H1 (cell line): ENCODE data around the gene FGF21. TPM values are rescaled to one million over a fixed set of nuclear protein-coding genes. Genes with fewer than 3 reads are reported as not detected.

Experiments used
- BACH1 ChIP-seq: IDR thresholded peaks from 2 replicates; pipeline ENCODE4 v1.6.1; 2012; ENCODE audit warnings: low read length, improper control_type of control experiment
- KDM4A ChIP-seq: IDR thresholded peaks from one replicate; pipeline ENCODE4 v1.7.1; 2012; ENCODE audit warnings: low read depth, mild to moderate bottlenecking, moderate library complexity, low read length, inconsistent platforms; ENCODE audit not compliant: severe bottlenecking
- KDM5A ChIP-seq: fragments of 200-600 bp; IDR thresholded peaks from 2 replicates; pipeline ENCODE4 v1.7.1; 2012; ENCODE audit warnings: mild to moderate bottlenecking, low read length, inconsistent platforms, mixed read lengths
- SUZ12 ChIP-seq: fragments of 200-600 bp; sonication (generic); IDR thresholded peaks from 2 replicates; pipeline ENCODE4 v1.6.1; 2012; ENCODE audit warnings: mild to moderate bottlenecking, inconsistent platforms, low read length, moderate library complexity, mixed read lengths
- polyA plus RNA-seq, 7 experiments: library from polyadenylated mRNA; depleted of rRNA in 3 of 7; stranded (reverse) in 5 of 7; unstranded in 2 of 7; fragments of >200 nt in 5 of 7; fragments of 200-250 nt in 2 of 7; gene quantifications; 1 replicate in 5 of 7; 2 replicates in 1 of 7; 4 replicates in 1 of 7; pipeline versions ENCODE4 v1.2.1 to v1.2.3, GENCODE V29; 2011 to 2013; ENCODE audit warnings: missing spikeins in 2 of 7, mixed read lengths in 2 of 7
- total RNA-seq: library from RNA; stranded (reverse); fragmentation: NEBNext Ultra II Directional; extraction: Animal tissue kit (Norgen Biotek cat#: 25700); gene quantifications from 2 replicates; pipeline ENCODE4 v1.2.1, GENCODE V29; 2021
- TF ChIP-seq, protein P1 (sequence below): fragments of 300-600 bp; sonication (generic); IDR thresholded peaks from 2 replicates; pipeline ENCODE4 v1.7.1; 2012; ENCODE audit warnings: low read length, moderate library complexity, mild to moderate bottlenecking, inconsistent platforms; ENCODE audit not compliant: insufficient replicate concordance

The FGF21 gene
- total and polyA plus RNA-seq, 2 of the 8 experiments (the other 6 are each of a cell fraction or from before 2014, with no cell fraction given) = 0.48 to 0.80 TPM

- TF ChIP-seq, protein P1, sequence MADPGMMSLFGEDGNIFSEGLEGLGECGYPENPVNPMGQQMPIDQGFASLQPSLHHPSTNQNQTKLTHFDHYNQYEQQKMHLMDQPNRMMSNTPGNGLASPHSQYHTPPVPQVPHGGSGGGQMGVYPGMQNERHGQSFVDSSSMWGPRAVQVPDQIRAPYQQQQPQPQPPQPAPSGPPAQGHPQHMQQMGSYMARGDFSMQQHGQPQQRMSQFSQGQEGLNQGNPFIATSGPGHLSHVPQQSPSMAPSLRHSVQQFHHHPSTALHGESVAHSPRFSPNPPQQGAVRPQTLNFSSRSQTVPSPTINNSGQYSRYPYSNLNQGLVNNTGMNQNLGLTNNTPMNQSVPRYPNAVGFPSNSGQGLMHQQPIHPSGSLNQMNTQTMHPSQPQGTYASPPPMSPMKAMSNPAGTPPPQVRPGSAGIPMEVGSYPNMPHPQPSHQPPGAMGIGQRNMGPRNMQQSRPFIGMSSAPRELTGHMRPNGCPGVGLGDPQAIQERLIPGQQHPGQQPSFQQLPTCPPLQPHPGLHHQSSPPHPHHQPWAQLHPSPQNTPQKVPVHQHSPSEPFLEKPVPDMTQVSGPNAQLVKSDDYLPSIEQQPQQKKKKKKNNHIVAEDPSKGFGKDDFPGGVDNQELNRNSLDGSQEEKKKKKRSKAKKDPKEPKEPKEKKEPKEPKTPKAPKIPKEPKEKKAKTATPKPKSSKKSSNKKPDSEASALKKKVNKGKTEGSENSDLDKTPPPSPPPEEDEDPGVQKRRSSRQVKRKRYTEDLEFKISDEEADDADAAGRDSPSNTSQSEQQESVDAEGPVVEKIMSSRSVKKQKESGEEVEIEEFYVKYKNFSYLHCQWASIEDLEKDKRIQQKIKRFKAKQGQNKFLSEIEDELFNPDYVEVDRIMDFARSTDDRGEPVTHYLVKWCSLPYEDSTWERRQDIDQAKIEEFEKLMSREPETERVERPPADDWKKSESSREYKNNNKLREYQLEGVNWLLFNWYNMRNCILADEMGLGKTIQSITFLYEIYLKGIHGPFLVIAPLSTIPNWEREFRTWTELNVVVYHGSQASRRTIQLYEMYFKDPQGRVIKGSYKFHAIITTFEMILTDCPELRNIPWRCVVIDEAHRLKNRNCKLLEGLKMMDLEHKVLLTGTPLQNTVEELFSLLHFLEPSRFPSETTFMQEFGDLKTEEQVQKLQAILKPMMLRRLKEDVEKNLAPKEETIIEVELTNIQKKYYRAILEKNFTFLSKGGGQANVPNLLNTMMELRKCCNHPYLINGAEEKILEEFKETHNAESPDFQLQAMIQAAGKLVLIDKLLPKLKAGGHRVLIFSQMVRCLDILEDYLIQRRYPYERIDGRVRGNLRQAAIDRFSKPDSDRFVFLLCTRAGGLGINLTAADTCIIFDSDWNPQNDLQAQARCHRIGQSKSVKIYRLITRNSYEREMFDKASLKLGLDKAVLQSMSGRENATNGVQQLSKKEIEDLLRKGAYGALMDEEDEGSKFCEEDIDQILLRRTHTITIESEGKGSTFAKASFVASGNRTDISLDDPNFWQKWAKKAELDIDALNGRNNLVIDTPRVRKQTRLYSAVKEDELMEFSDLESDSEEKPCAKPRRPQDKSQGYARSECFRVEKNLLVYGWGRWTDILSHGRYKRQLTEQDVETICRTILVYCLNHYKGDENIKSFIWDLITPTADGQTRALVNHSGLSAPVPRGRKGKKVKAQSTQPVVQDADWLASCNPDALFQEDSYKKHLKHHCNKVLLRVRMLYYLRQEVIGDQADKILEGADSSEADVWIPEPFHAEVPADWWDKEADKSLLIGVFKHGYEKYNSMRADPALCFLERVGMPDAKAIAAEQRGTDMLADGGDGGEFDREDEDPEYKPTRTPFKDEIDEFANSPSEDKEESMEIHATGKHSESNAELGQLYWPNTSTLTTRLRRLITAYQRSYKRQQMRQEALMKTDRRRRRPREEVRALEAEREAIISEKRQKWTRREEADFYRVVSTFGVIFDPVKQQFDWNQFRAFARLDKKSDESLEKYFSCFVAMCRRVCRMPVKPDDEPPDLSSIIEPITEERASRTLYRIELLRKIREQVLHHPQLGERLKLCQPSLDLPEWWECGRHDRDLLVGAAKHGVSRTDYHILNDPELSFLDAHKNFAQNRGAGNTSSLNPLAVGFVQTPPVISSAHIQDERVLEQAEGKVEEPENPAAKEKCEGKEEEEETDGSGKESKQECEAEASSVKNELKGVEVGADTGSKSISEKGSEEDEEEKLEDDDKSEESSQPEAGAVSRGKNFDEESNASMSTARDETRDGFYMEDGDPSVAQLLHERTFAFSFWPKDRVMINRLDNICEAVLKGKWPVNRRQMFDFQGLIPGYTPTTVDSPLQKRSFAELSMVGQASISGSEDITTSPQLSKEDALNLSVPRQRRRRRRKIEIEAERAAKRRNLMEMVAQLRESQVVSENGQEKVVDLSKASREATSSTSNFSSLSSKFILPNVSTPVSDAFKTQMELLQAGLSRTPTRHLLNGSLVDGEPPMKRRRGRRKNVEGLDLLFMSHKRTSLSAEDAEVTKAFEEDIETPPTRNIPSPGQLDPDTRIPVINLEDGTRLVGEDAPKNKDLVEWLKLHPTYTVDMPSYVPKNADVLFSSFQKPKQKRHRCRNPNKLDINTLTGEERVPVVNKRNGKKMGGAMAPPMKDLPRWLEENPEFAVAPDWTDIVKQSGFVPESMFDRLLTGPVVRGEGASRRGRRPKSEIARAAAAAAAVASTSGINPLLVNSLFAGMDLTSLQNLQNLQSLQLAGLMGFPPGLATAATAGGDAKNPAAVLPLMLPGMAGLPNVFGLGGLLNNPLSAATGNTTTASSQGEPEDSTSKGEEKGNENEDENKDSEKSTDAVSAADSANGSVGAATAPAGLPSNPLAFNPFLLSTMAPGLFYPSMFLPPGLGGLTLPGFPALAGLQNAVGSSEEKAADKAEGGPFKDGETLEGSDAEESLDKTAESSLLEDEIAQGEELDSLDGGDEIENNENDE = no peak
- no peak for TF ChIP-seq KDM5A
- TF ChIP-seq BACH1 = peak; percentile 94
- peak; percentile 57; the same call in 1 of the 2 replicates for TF ChIP-seq SUZ12
- TF ChIP-seq KDM4A = peak; percentile 61
Measured at GRCh38 chr19:48713864-48714755, 41.2 kb upstream of the FGF21 start (continued).
